K562 treated with DMSO at 1 percent for 24 hours (cell line): ENCODE measurements around the gene BSX. TPM values are rescaled to one million over a fixed set of nuclear protein-coding genes. Genes with fewer than 3 reads are reported as not detected.

Experiments used
- total RNA-seq: library from RNA; unstranded; fragments of 300-600 nt; gene quantifications from 2 replicates; pipeline ENCODE4 v1.2.3, GENCODE V29; 2022; ENCODE audit warnings: low read depth; ENCODE audit not compliant: insufficient read depth

The BSX gene
- total RNA-seq, result not detected in 2 replicates

DNA sequence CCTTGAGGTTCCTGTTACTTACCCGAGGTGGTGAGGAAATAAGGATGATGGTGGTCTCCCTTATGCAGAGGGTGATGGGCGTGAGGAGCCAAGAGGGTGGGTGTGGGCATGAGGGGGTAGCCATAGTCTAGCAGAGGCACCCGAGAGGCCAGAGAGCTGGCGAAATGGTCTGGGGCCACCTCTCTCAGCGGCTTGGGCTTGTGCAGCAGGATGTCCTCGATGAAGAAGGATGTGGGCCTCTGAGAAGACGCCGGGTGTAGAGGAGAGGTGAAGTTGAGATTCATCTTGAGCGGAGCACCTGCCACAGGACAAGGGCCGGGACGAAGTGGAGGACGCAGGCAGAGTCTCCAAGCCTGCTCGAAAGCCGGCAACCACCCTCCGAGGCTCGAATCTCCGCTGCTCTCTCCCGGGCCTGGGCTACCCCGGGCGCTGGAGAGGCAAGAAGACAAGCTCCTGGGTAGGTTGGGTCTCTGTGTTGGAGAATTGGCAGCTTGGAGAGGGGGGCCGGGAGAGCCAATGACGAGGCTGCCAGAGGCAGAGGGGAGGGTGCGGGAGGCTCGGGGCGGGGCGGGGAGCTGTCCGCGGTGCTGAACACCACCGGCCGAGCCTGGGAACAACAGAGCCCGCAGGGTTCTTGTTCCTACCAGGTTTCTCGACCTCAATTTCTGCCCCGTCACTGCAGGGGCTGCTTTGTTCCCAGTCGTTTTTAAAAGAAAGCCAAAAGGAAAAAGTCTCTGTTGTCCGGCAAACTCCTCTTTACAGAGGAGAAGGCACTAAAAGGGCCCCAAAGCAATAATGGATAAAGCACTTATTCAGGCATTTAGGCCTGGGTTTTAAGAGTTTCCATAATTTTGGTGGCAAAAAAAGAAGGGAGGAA, at the start of gene BSX:
Gene BSX, minus strand, starts transcription at position 447 of the 877 bp plus-strand sequence. Its CDS starts 163 bp downstream, at position 284.

Other genes with a start within 250 kb of the BSX start
- not detected in 2 replicates for gene CRTAM, start 143.3 kb downstream of the BSX start, total RNA-seq
- gene JHY, start 99.1 kb downstream of the BSX start, total RNA-seq, result not detected in 2 replicates
- 951 and 978 TPM in 2 replicates for gene HSPA8, start 80.3 kb upstream of the BSX start, total RNA-seq
- gene CLMP, start 213.4 kb upstream of the BSX start, total RNA-seq, result not detected in 2 replicates